DND-41 (cell line): ENCODE data around the gene DLK1.

Source experiments
- ATAC-seq: fragments of 200-7000 bp; cut with Tn5 transposase; 3 replicates; pipeline ENCODE4 v1.9.1; 2021; ENCODE audit warnings: low read depth; ENCODE audit not compliant: insufficient read depth
- DNase-seq: peaks from one replicate; pipeline ENCODE4 v3.0.0-alpha.2; 2020
- H2AFZ ChIP-seq: 2 replicates; pipeline ENCODE4 v1.6.0; 2012; ENCODE audit warnings: low read depth, low read length
- H3K27ac ChIP-seq: 2 replicates; pipeline ENCODE4 v1.5.1; 2012; ENCODE audit warnings: low read length, inconsistent platforms
- H3K27me3 ChIP-seq: fragments of 200-600 bp; sonication (generic); 2 replicates; pipeline ENCODE4 v1.6.0; 2012; ENCODE audit warnings: low read length, mild to moderate bottlenecking, inconsistent platforms; ENCODE audit not compliant: insufficient read depth, poor library complexity
- H3K36me3 ChIP-seq: 2 replicates; pipeline ENCODE4 v1.5.1; 2012; ENCODE audit warnings: low read length, inconsistent platforms; ENCODE audit not compliant: insufficient read depth
- H3K4me1 ChIP-seq: 2 replicates; pipeline ENCODE4 v1.5.1; 2012; ENCODE audit warnings: mild to moderate bottlenecking, low read length; ENCODE audit not compliant: insufficient read depth
- H3K4me2 ChIP-seq: 2 replicates; pipeline ENCODE4 v1.6.0; 2012; ENCODE audit warnings: mild to moderate bottlenecking, moderate library complexity, low read length, inconsistent platforms; ENCODE audit not compliant: insufficient read depth
- H3K4me3 ChIP-seq, 2 experiments: fragments of 200-600 bp in 1 of 2; shearing (Covaris generic) in 1 of 2; 2 replicates each; pipeline ENCODE4 v1.5.1; 2012 to 2016; ENCODE audit warnings: inconsistent platforms in 2 of 2, low read length in 2 of 2, mild to moderate bottlenecking in 2 of 2, low read depth in 1 of 2, moderate library complexity in 1 of 2
- H3K79me2 ChIP-seq: 2 replicates; pipeline ENCODE4 v1.6.0; 2012; ENCODE audit warnings: low read length, inconsistent platforms; ENCODE audit not compliant: insufficient read depth
- H3K9ac ChIP-seq: 2 replicates; pipeline ENCODE4 v1.6.0; 2012; ENCODE audit warnings: low read depth, mild to moderate bottlenecking, inconsistent platforms, low read length, moderate library complexity
- H3K9me3 ChIP-seq: 2 replicates; pipeline ENCODE4 v1.5.1; 2012; ENCODE audit warnings: low read length, moderate library complexity, mild to moderate bottlenecking, inconsistent platforms; ENCODE audit not compliant: insufficient read depth, severe bottlenecking
- H4K20me1 ChIP-seq: 2 replicates; pipeline ENCODE4 v1.6.0; 2012; ENCODE audit warnings: low read length; ENCODE audit not compliant: insufficient read depth
- CTCF ChIP-seq: IDR thresholded peaks from 2 replicates; pipeline ENCODE4 v1.5.1; 2012; ENCODE audit warnings: borderline replicate concordance, low read length, moderate library complexity, mild to moderate bottlenecking; ENCODE audit not compliant: poor library complexity, severe bottlenecking; ENCODE audit errors: extremely low read depth
- EZH2 ChIP-seq: IDR thresholded peaks from 3 replicates; pipeline ENCODE4 v1.6.1; 2012; ENCODE audit warnings: borderline replicate concordance, low read depth, mild to moderate bottlenecking, moderate library complexity, low read length, inconsistent platforms; ENCODE audit not compliant: severe bottlenecking

DLK1 gene

DNA sequence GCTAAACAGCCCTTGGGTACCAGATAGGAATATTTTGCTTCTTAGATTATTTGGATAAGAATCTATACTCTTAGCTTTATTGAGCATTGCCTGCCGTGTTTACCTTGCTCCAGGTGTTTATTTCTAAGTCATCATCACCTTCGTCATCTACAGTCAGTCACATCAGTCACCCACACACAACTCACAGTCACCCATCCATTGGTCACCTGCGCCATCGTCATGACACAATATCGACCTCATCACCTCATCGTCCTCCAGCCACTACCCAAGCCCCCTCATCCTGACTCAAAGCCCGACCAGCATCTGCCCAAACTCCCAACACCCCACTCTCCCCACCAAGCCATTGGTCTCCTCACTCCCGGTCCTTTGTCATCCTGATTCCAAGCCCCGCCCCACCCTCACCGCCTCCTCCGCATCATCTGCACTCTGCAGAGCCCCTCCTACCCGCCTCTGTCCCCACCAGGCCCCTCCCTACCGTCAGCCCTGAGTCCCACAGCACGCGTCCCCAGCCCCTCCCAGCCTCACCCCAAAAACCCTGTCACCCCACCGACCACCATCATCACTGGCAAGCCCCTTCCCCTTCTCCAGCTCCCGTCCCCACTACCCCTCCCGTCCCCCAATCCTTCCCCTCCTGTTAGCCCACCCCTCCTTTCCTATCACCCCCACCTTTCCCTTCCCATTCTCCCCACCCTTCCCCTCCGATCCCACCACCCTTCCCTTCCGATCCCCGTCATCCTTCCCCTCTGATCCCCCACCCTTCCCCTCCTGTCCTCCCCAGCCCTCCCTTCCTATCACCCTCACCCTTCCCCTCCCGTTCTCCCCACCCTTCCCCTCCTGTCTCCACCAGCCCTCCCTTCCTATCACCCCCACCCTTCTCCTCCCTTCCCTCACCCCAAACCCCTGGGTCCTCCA is 9.8 kb downstream of the DLK1 start:
- Histone ChIP-seq H3K9me3 (no peaks in the 10 kb centered on the region), H3K4me3 (no peak overlapping the region), H3K9ac (no peak overlapping the region), H3K4me2 (no peak overlapping the region), H4K20me1 (no peaks in the 10 kb centered on the region), H3K27ac (no peak overlapping the region), H3K4me1 (no peaks in the 10 kb centered on the region), H3K79me2 (no peaks in the 10 kb centered on the region), H3K36me3 (no peaks in the 10 kb centered on the region), H2AFZ (no peak overlapping the region), H3K27me3 (peaks cover 6% of the 10 kb centered on the region)
- TF ChIP-seq EZH2 (no peak), CTCF (no peak)
- no peak for DNase-seq
- ATAC-seq, result no peak

- Histone ChIP-seq H4K20me1 (no peaks in the 10 kb centered on the region), H3K27ac (no peak overlapping the region), H3K36me3 (no peaks in the 10 kb centered on the region), H2AFZ (no peak overlapping the region), H3K79me2 (no peaks in the 10 kb centered on the region), H3K4me1 (no peaks in the 10 kb centered on the region), H3K9me3 (no peaks in the 10 kb centered on the region), H3K9ac (no peak overlapping the region), H3K4me2 (no peak overlapping the region), H3K27me3 (peaks cover 6% of the 10 kb centered on the region), H3K4me3 (no peak overlapping the region)
- DNase-seq, result no peak
- ATAC-seq, result no peak
- no peak for TF ChIP-seq CTCF
Observed at GRCh38 chr14:100737526-100737925, 10.8 kb downstream of the DLK1 start.

DNA sequence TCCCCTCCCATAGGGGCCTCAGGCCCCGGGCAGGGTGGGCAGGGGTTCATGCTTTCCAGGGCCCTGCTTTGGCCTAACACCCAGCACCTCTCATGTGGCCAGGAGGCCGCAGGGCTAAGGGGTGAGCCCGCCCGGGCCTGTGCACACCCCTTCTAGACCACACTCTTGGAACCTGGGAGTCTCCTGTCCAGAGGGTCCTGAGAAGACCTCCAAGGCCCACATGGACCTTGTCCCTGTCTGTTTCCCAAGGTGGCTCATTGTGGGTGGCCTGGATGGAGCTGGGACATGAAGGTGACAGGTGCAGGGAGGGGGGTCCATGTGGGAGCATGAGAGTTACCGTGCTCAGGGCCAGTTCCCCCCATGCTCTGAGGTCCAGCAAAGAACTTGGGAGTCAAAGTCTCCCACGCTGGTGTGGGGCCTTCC is 11.6 kb downstream of the DLK1 start:
- no peak overlapping the region for H3K9ac ChIP-seq
- DNase-seq, result no peak
- no peaks in the 10 kb centered on the region for H3K36me3 ChIP-seq
- no peak overlapping the region for H3K4me3 ChIP-seq
- H3K9me3 ChIP-seq, result no peaks in the 10 kb centered on the region
- no peaks in the 10 kb centered on the region for H3K4me1 ChIP-seq
- no peaks in the 10 kb centered on the region for H3K79me2 ChIP-seq
- no peak overlapping the region for H3K4me2 ChIP-seq
- no peak overlapping the region for H2AFZ ChIP-seq
- H3K27ac ChIP-seq, result no peak overlapping the region
- peaks cover 6% of the 10 kb centered on the region for H3K27me3 ChIP-seq
- TF ChIP-seq EZH2, result no peak
- no peak for TF ChIP-seq CTCF
- H4K20me1 ChIP-seq, result no peaks in the 10 kb centered on the region
- ATAC-seq, result no peak
